Suprapubic skin (tissue), 3 donors: ENCODE measurements around the gene TNRC6B.

Experiments used
- CTCF ChIP-seq, 2 donors: fragments of 200-600 bp in 1 of 2; fragments of 450-650 bp in 1 of 2; sonication (generic) in 1 of 2; IDR thresholded peaks; one replicate each; pipeline ENCODE4 v1.5.1; 2016 to 2019; ENCODE audit warnings: antibody characterized with exemption in 2 of 2, mild to moderate bottlenecking in 1 of 2, moderate library complexity in 1 of 2
- POLR2A ChIP-seq, 2 donors: fragments of 450-650 bp; IDR thresholded peaks; one replicate each; pipeline ENCODE4 v1.6.1; 2017; ENCODE audit warnings: antibody characterized with exemption in 2 of 2, mild to moderate bottlenecking in 2 of 2, moderate library complexity in 2 of 2

- TF ChIP-seq CTCF (IDR thresholded peaks at IDR 0.05), result no peak
- no peak for TF ChIP-seq POLR2A (IDR thresholded peaks at IDR 0.05)
Observed at GRCh38 chr22:40308999-40309573, 131.4 kb downstream of the TNRC6B start.
